ENCODE data around the gene EDEM3. TPM values are rescaled to one million over a fixed set of nuclear protein-coding genes. Genes with fewer than 3 reads are reported as not detected.

Gene EDEM3
- total RNA-seq, 1 donor = 24.7 TPM

- no peaks in the 10 kb centered on the region for H3K9me3 ChIP-seq (ENCODE audit: low read depth, low read length)
- no peak overlapping the region for H3K4me3 ChIP-seq (ENCODE audit: low read length)
- no peaks in the 10 kb centered on the region for H3K27me3 ChIP-seq (ENCODE audit: insufficient read depth, low read length)
- no peaks in the 10 kb centered on the region for H3K4me1 ChIP-seq (ENCODE audit: insufficient read depth, low read length)
Measured at GRCh38 chr1:184724843-184725242, 29.8 kb downstream of the EDEM3 start.

GRCh38 chr1:184716158-184716557 is 38.5 kb downstream of the EDEM3 start:
- no peaks in the 10 kb centered on the region for H3K4me1 ChIP-seq (ENCODE audit: insufficient read depth, low read length)
- H3K27me3 ChIP-seq (ENCODE audit: insufficient read depth, low read length) = no peaks in the 10 kb centered on the region
- H3K9me3 ChIP-seq (ENCODE audit: low read depth, low read length) = no peaks in the 10 kb centered on the region
- no peak overlapping the region for H3K4me3 ChIP-seq (ENCODE audit: low read length)

GRCh38 chr1:184709418-184709817 is 45.2 kb downstream of the EDEM3 start:
- Histone ChIP-seq H3K9me3 (ENCODE audit: low read depth, low read length) (no peaks in the 10 kb centered on the region), H3K4me1 (ENCODE audit: insufficient read depth, low read length) (no peaks in the 10 kb centered on the region), H3K4me3 (ENCODE audit: low read length) (no peak overlapping the region), H3K27me3 (ENCODE audit: insufficient read depth, low read length) (no peaks in the 10 kb centered on the region)

GRCh38 chr1:184708084-184708676 is 46.5 kb downstream of the EDEM3 start:
- Histone ChIP-seq H3K4me3 (ENCODE audit: low read length) (no peak overlapping the region), H3K4me1 (ENCODE audit: insufficient read depth, low read length) (no peaks in the 10 kb centered on the region), H3K9me3 (ENCODE audit: low read depth, low read length) (no peaks in the 10 kb centered on the region), H3K27me3 (ENCODE audit: insufficient read depth, low read length) (no peaks in the 10 kb centered on the region)

- Histone ChIP-seq H3K4me3 (ENCODE audit: low read length) (no peak overlapping the region), H3K4me1 (ENCODE audit: insufficient read depth, low read length) (no peaks in the 10 kb centered on the region), H3K9me3 (ENCODE audit: low read depth, low read length) (no peaks in the 10 kb centered on the region), H3K27me3 (ENCODE audit: insufficient read depth, low read length) (no peaks in the 10 kb centered on the region)
Measured at GRCh38 chr1:184705271-184705670, 49.4 kb downstream of the EDEM3 start.

- no peaks in the 10 kb centered on the region for H3K9me3 ChIP-seq (ENCODE audit: low read depth, low read length)
- no peak overlapping the region for H3K4me3 ChIP-seq (ENCODE audit: low read length)
- H3K27me3 ChIP-seq (ENCODE audit: insufficient read depth, low read length) = no peaks in the 10 kb centered on the region
- H3K4me1 ChIP-seq (ENCODE audit: insufficient read depth, low read length) = no peaks in the 10 kb centered on the region
Measured at GRCh38 chr1:184701816-184702215, 52.8 kb downstream of the EDEM3 start.

- H3K4me1 ChIP-seq (ENCODE audit: insufficient read depth, low read length) = no peaks in the 10 kb centered on the region
- H3K27me3 ChIP-seq (ENCODE audit: insufficient read depth, low read length) = no peaks in the 10 kb centered on the region
- no peak overlapping the region for H3K4me3 ChIP-seq (ENCODE audit: low read length)
- H3K9me3 ChIP-seq (ENCODE audit: low read depth, low read length) = no peaks in the 10 kb centered on the region
Measured at GRCh38 chr1:184698969-184699368, 55.7 kb downstream of the EDEM3 start.

GRCh38 chr1:184698016-184698415 is 56.6 kb downstream of the EDEM3 start:
- no peaks in the 10 kb centered on the region for H3K4me1 ChIP-seq (ENCODE audit: insufficient read depth, low read length)
- no peaks in the 10 kb centered on the region for H3K27me3 ChIP-seq (ENCODE audit: insufficient read depth, low read length)
- no peaks in the 10 kb centered on the region for H3K9me3 ChIP-seq (ENCODE audit: low read depth, low read length)
- H3K4me3 ChIP-seq (ENCODE audit: low read length) = no peak overlapping the region

- Histone ChIP-seq H3K4me3 (ENCODE audit: low read length) (no peak overlapping the region), H3K4me1 (ENCODE audit: insufficient read depth, low read length) (no peaks in the 10 kb centered on the region), H3K27me3 (ENCODE audit: insufficient read depth, low read length) (no peaks in the 10 kb centered on the region), H3K9me3 (ENCODE audit: low read depth, low read length) (no peaks in the 10 kb centered on the region)
Measured at GRCh38 chr1:184696403-184696802, 58.3 kb downstream of the EDEM3 start.

GRCh38 chr1:184695023-184695422 is 59.6 kb downstream of the EDEM3 start:
- Histone ChIP-seq H3K4me1 (ENCODE audit: insufficient read depth, low read length) (no peaks in the 10 kb centered on the region), H3K9me3 (ENCODE audit: low read depth, low read length) (no peaks in the 10 kb centered on the region), H3K4me3 (ENCODE audit: low read length) (no peak overlapping the region), H3K27me3 (ENCODE audit: insufficient read depth, low read length) (no peaks in the 10 kb centered on the region)

- Histone ChIP-seq H3K4me1 (ENCODE audit: insufficient read depth, low read length) (no peaks in the 10 kb centered on the region), H3K27me3 (ENCODE audit: insufficient read depth, low read length) (no peaks in the 10 kb centered on the region), H3K4me3 (ENCODE audit: low read length) (no peak overlapping the region), H3K9me3 (ENCODE audit: low read depth, low read length) (no peaks in the 10 kb centered on the region)
Measured at GRCh38 chr1:184693011-184693410, 61.6 kb downstream of the EDEM3 start.

- no peaks in the 10 kb centered on the region for H3K9me3 ChIP-seq (ENCODE audit: low read depth, low read length)
- no peaks in the 10 kb centered on the region for H3K27me3 ChIP-seq (ENCODE audit: insufficient read depth, low read length)
- H3K4me3 ChIP-seq (ENCODE audit: low read length) = no peak overlapping the region
- no peaks in the 10 kb centered on the region for H3K4me1 ChIP-seq (ENCODE audit: insufficient read depth, low read length)
Measured at GRCh38 chr1:184691719-184692324, 62.8 kb downstream of the EDEM3 start.

GRCh38 chr1:184686540-184686939 is 68.1 kb downstream of the EDEM3 start:
- no peaks in the 10 kb centered on the region for H3K27me3 ChIP-seq (ENCODE audit: insufficient read depth, low read length)
- no peak overlapping the region for H3K4me3 ChIP-seq (ENCODE audit: low read length)
- H3K4me1 ChIP-seq (ENCODE audit: insufficient read depth, low read length) = no peaks in the 10 kb centered on the region
- H3K9me3 ChIP-seq (ENCODE audit: low read depth, low read length) = no peaks in the 10 kb centered on the region

- no peaks in the 10 kb centered on the region for H3K27me3 ChIP-seq (ENCODE audit: insufficient read depth, low read length)
- no peaks in the 10 kb centered on the region for H3K9me3 ChIP-seq (ENCODE audit: low read depth, low read length)
Measured at GRCh38 chr1:184685116-184685515, 69.5 kb downstream of the EDEM3 start.

GRCh38 chr1:184684285-184685074 is 70.2 kb downstream of the EDEM3 start:
- no peak overlapping the region for H3K4me3 ChIP-seq (ENCODE audit: low read length)
- no peaks in the 10 kb centered on the region for H3K27me3 ChIP-seq (ENCODE audit: insufficient read depth, low read length)
- no peaks in the 10 kb centered on the region for H3K4me1 ChIP-seq (ENCODE audit: insufficient read depth, low read length)
- H3K9me3 ChIP-seq (ENCODE audit: low read depth, low read length) = no peaks in the 10 kb centered on the region

More at GRCh38 chr1:184685116-184685515, 69.5 kb downstream of the EDEM3 start:
- Histone ChIP-seq H3K4me3 (ENCODE audit: low read length) (no peak overlapping the region), H3K4me1 (ENCODE audit: insufficient read depth, low read length) (no peaks in the 10 kb centered on the region)

All from mononuclear cell (primary cell).